Osteoblast (primary cell): ENCODE data around the gene CXCR3. TPM values are rescaled to one million over a fixed set of nuclear protein-coding genes. Genes with fewer than 3 reads are reported as not detected.

Experiments used
- DNase-seq: peaks from one replicate; pipeline ENCODE4 v3.0.0; 2011; ENCODE audit warnings: low spot score, mixed read lengths; ENCODE audit not compliant: insufficient read length; ENCODE audit errors: missing footprints
- H2AFZ ChIP-seq: 2 replicates; pipeline ENCODE4 v1.6.0; 2011; ENCODE audit warnings: mild to moderate bottlenecking, low read length
- H3K27ac ChIP-seq: 2 replicates; pipeline ENCODE4 v1.5.1; 2011; ENCODE audit warnings: mild to moderate bottlenecking, low read depth, low read length, moderate library complexity
- H3K27me3 ChIP-seq: 2 replicates; pipeline ENCODE4 v1.6.0; 2012; ENCODE audit warnings: mild to moderate bottlenecking, control low read depth, inconsistent platforms, low read length, moderate library complexity; ENCODE audit not compliant: insufficient read depth
- H3K36me3 ChIP-seq: 2 replicates; pipeline ENCODE4 v1.5.1; 2011; ENCODE audit warnings: mild to moderate bottlenecking, low read length, control low read depth, moderate library complexity; ENCODE audit not compliant: insufficient read depth
- H3K4me1 ChIP-seq: 2 replicates; pipeline ENCODE4 v1.5.1; 2011; ENCODE audit warnings: mild to moderate bottlenecking, low read length, control low read depth, moderate library complexity; ENCODE audit not compliant: insufficient read depth
- H3K4me2 ChIP-seq: 2 replicates; pipeline ENCODE4 v1.6.0; 2011; ENCODE audit warnings: mild to moderate bottlenecking, low read length; ENCODE audit not compliant: insufficient read depth
- H3K4me3 ChIP-seq: fragments of 200-600 bp; sonication (generic); 3 replicates; pipeline ENCODE4 v1.5.1; 2012; ENCODE audit warnings: mild to moderate bottlenecking, low read length, inconsistent platforms; ENCODE audit not compliant: insufficient read depth
- H3K79me2 ChIP-seq: 2 replicates; pipeline ENCODE4 v1.6.0; 2012; ENCODE audit warnings: mild to moderate bottlenecking, low read length, control low read depth, inconsistent platforms; ENCODE audit not compliant: insufficient read depth
- H3K9me3 ChIP-seq: 2 replicates; pipeline ENCODE4 v1.5.1; 2011; ENCODE audit warnings: low read depth, low read length, control low read depth
- H4K20me1 ChIP-seq: 2 replicates; pipeline ENCODE4 v1.6.0; 2012; ENCODE audit warnings: mild to moderate bottlenecking, low read length, control low read depth; ENCODE audit not compliant: insufficient read depth
- total RNA-seq: library from RNA; depleted of rRNA; stranded (reverse); fragments of >200 nt; gene quantifications from 2 replicates; pipeline ENCODE4 v1.2.3, GENCODE V29; 2012
- TF ChIP-seq, protein P1 (sequence below): IDR thresholded peaks from 2 replicates; pipeline ENCODE4 v1.5.1; 2011; ENCODE audit warnings: mild to moderate bottlenecking, low read depth, low read length, moderate library complexity; ENCODE audit errors: extremely low read depth

Gene CXCR3
- total RNA-seq, 1 donor = not detected

DNA sequence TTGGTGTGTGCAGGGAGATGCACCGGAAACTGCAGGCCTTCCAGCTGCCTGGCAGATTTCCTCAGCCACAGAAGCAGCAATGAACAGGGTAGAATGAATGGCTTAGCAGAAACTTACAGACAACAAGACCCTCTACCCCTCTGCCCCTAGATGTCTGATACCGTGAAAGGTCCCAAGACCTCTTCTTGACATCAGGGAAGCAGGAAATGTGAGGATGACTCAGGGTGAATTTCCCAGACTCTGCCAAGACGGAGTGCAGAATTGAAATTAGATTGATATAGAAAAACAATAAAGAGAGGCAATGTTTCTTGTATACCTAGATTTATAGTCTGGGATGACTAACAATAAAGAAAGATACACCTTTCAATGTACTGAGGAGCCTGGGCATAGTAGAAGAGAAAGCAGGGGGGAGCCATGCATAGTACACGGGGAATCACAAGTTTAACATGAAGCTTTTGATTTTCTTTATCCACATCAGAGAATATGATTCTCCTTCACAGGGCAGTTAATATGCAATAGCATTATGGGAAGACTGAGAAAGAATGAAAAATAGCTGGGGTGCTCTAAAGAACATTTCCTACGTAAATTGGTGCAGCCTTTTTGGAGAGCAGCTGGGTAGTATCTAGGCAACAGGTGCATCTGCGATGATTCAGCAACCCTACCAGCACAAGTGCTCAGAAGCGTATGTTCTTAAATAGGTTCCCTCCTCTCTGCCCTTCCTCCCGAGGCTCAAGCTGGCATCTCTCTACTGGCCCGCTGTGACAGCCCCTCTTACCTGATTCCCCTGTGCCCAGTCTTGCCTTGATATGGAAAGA lies 18.3 kb upstream of the CXCR3 start:
- H3K36me3 ChIP-seq = no peaks in the 10 kb centered on the region
- H3K27me3 ChIP-seq = peaks cover 8% of the 10 kb centered on the region
- no peak for DNase-seq
- H3K4me3 ChIP-seq = no peak overlapping the region
- H3K9me3 ChIP-seq = no peaks in the 10 kb centered on the region
- H2AFZ ChIP-seq = no peak overlapping the region
- TF ChIP-seq, protein P1, sequence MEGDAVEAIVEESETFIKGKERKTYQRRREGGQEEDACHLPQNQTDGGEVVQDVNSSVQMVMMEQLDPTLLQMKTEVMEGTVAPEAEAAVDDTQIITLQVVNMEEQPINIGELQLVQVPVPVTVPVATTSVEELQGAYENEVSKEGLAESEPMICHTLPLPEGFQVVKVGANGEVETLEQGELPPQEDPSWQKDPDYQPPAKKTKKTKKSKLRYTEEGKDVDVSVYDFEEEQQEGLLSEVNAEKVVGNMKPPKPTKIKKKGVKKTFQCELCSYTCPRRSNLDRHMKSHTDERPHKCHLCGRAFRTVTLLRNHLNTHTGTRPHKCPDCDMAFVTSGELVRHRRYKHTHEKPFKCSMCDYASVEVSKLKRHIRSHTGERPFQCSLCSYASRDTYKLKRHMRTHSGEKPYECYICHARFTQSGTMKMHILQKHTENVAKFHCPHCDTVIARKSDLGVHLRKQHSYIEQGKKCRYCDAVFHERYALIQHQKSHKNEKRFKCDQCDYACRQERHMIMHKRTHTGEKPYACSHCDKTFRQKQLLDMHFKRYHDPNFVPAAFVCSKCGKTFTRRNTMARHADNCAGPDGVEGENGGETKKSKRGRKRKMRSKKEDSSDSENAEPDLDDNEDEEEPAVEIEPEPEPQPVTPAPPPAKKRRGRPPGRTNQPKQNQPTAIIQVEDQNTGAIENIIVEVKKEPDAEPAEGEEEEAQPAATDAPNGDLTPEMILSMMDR = no peak
- peaks cover 13% of the 10 kb centered on the region for H3K4me1 ChIP-seq
- peaks cover 4% of the 10 kb centered on the region for H4K20me1 ChIP-seq
- H3K79me2 ChIP-seq = no peaks in the 10 kb centered on the region
- H3K27ac ChIP-seq = no peak overlapping the region
- H3K4me2 ChIP-seq = no peak overlapping the region

DNA sequence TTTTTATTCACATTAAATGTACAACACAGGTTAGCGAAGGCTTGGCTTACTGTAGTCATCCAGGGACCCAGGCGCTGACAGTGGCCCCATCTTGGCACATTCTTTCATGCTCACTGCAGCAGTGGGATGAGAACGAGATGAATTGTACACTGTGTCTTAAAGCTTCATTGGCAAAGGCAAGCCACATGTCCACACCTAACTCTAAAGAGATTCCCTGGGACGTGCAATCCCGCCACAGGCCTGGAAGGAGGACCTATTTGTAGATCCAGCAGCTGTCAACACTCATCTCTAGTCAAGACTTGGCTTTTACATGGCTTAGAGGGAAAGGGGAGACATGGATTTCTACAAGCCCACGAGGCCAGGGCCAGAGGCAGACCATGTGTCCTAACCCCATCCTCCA lies 16.1 kb upstream of the CXCR3 start:
- no peaks in the 10 kb centered on the region for H3K79me2 ChIP-seq
- no peak for DNase-seq
- H3K27me3 ChIP-seq = peaks cover 8% of the 10 kb centered on the region
- no peak overlapping the region for H3K27ac ChIP-seq
- H3K36me3 ChIP-seq = no peaks in the 10 kb centered on the region
- H4K20me1 ChIP-seq = peaks cover 4% of the 10 kb centered on the region
- no peak overlapping the region for H3K4me3 ChIP-seq
- no peaks in the 10 kb centered on the region for H3K9me3 ChIP-seq
- H2AFZ ChIP-seq = no peak overlapping the region
- H3K4me2 ChIP-seq = no peak overlapping the region
- TF ChIP-seq, protein P1 = no peak
- H3K4me1 ChIP-seq = peaks cover 13% of the 10 kb centered on the region

DNA sequence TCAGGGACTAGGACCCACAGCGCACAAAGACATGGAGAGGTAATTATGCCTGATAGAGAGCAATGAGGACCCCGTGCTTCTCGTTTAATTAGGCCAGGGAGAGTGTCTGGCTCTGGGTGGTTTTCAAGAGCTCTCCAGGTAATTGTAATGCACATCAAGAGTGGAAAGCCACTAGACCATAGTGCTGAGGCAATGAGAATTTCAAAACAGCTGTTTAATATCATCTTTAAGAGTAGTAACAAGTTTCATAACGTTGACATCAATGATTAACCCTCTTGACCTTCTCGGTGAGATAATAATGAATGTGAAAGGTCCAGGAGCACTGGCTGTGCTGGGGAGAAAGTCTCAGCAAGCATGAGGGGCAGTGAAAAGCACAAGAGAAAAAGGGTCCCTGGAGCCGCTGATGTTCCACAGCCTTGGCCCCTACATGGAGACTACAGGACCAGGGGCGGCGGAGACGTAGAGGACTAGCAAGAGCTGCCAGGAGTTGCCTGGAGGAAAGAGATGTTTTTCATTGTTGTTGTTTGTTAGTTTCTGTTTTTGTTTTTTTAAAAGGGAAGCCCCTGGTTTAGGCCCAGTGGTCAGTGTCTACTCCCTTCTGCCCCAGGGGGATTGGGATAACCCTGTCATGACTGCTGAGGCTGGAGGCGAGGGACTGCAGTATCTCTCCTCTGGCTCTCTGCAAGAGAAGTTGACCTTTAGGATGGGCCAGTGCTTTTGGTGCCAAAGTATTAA lies 14.8 kb upstream of the CXCR3 start:
- Histone ChIP-seq H3K27ac (no peak overlapping the region), H3K4me2 (no peak overlapping the region), H3K4me1 (peaks cover 13% of the 10 kb centered on the region), H3K9me3 (no peaks in the 10 kb centered on the region), H3K27me3 (peaks cover 8% of the 10 kb centered on the region), H3K36me3 (no peaks in the 10 kb centered on the region), H3K79me2 (no peaks in the 10 kb centered on the region), H2AFZ (no peak overlapping the region), H4K20me1 (peaks cover 4% of the 10 kb centered on the region), H3K4me3 (no peak overlapping the region)
- TF ChIP-seq, protein P1 = no peak
- DNase-seq = no peak

DNA sequence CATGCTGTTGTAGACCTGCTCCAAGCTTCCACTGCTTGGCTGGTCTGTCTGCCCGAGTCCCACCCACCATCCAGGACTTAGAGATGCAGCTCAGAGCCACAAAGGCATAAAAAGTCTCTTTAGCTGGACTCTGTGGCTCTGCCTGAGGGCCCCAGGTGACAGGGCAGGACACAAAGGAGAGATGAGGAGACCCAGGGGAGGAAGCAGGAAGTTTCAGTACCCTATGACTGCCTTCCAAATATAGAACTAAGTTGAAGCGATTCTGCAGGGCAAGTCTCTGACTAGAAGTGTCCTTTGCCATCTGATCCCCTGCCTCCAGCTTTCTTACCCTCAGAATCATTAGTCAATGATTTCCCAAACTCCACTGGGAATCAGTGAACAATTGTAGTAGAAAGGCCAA lies 11.2 kb upstream of the CXCR3 start:
- Histone ChIP-seq H3K9me3 (no peaks in the 10 kb centered on the region), H2AFZ (no peak overlapping the region), H3K4me1 (no peaks in the 10 kb centered on the region), H3K4me3 (no peak overlapping the region), H3K27me3 (peaks cover 6% of the 10 kb centered on the region), H3K36me3 (no peaks in the 10 kb centered on the region), H3K4me2 (no peak overlapping the region), H3K79me2 (no peaks in the 10 kb centered on the region), H4K20me1 (no peaks in the 10 kb centered on the region), H3K27ac (no peak overlapping the region)
- TF ChIP-seq, protein P1 = no peak
- no peak for DNase-seq
